Measurements from ENCODE around the gene DIO3. TPM values are rescaled to one million over a fixed set of nuclear protein-coding genes. Genes with fewer than 3 reads are reported as not detected.

DIO3 gene
- total and polyA plus RNA-seq, 2 donors (not counting 1 experiment from before 2014, with no cell fraction given): not detected

DNA sequence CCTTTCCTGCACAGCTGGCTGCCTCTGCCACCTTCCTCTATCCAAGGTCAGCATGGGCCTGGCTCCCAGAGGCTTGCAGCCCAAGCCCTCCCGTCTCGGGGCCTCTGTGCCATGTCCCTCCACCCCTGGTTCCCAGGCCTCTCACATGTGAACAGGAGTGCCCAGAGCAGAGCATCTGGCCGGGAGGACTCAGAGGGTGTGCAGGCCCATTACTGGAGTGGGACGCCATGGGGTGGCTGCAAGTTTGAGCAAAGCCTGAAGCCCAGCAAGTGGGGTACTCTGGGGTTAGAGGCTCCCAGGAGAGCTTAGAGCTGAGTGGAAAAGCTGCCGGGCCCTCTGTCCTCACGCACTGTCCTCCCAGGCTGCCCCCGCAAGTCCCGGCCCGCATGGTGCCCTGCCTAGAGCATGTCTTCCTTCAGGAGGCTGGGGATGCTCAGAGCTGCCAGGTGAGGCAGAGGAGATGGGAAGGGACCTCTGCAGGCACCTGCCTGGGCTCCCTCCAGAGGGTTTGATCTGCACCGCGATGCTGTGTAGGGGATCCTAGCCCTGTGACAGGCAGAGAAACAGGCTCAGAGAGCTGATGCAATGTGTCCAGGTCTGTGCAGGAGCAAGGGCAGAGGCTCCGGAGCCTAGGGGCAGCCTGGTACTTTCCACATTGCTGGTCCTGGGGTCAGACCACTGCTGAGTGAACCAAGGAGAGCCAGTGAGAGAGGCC, 39.8 kb downstream of the DIO3 start:
- Histone ChIP-seq H3K4me2 (replicated peaks; ENCODE audit: low read depth, low read length, poor library complexity, severe bottlenecking) (no peak overlapping the region), H2AFZ (ENCODE audit: insufficient read depth, low read depth, low read length, poor library complexity, severe bottlenecking) (no peak overlapping the region), H3K9me3 (ENCODE audit: control extremely low read depth in 1 of 3, control insufficient read depth in 2 of 3, insufficient read depth in 1 of 3, low read length in 2 of 3) (peaks cover 0 to 32% (median 0%) of the 10 kb centered on the region in 3 donors), H3K9ac (ENCODE audit: low read length) (no peak overlapping the region), H3K4me3 (ENCODE audit: control extremely low read depth in 1 of 5, extremely low read depth in 1 of 5, insufficient read depth in 1 of 5, low read depth in 2 of 5, low read length in 4 of 5) (no peak overlapping the region), H3K36me3 (replicated peaks in 1 of 2; ENCODE audit: control extremely low read depth in 1 of 2, control insufficient read depth in 1 of 2, extremely low read depth in 1 of 2, insufficient read depth in 2 of 2, low read length in 1 of 2) (no peaks in the 10 kb centered on the region), H3K4me1 (ENCODE audit: control insufficient read depth in 2 of 2, insufficient read depth in 2 of 2, low read length in 2 of 2) (peaks cover 18 to 20% of the 10 kb centered on the region in 2 donors), H3K79me2 (ENCODE audit: control insufficient read depth, insufficient read depth, low read length) (no peaks in the 10 kb centered on the region), H3K27me3 (replicated peaks in 1 of 4; ENCODE audit: control extremely low read depth in 1 of 4, control insufficient read depth in 3 of 4, insufficient read depth in 4 of 4, low read length in 3 of 4) (peaks cover 0 to 9% (median 0%) of the 10 kb centered on the region in 4 experiments), H3K27ac (ENCODE audit: low read length in 2 of 2) (no peak overlapping the region), H4K20me1 (ENCODE audit: control insufficient read depth, insufficient read depth, low read length, poor library complexity, severe bottlenecking) (no peaks in the 10 kb centered on the region)
- POLR2A ChIA-PET: no interaction called here
- DNase-seq: no peak
- Mint-ChIP-seq H3K9me3 (ENCODE audit: insufficient read depth) (no peaks in the 10 kb centered on the region), H3K4me1 (peaks cover 19% of the 10 kb centered on the region), H3K27me3 (peaks cover 15% of the 10 kb centered on the region), H3K4me3 (no peak overlapping the region), H3K27ac (no peak overlapping the region)
- CTCF ChIA-PET: no interaction called here
- intact Hi-C loops (cut with micrococcal nuclease): no loop called here
- no peak for TF ChIP-seq EZH2 (IDR thresholded peaks at IDR 0.05; ENCODE audit: borderline replicate concordance, insufficient read depth, low read depth, low read length, poor library complexity, severe bottlenecking)
- TF ChIP-seq, protein P1, sequence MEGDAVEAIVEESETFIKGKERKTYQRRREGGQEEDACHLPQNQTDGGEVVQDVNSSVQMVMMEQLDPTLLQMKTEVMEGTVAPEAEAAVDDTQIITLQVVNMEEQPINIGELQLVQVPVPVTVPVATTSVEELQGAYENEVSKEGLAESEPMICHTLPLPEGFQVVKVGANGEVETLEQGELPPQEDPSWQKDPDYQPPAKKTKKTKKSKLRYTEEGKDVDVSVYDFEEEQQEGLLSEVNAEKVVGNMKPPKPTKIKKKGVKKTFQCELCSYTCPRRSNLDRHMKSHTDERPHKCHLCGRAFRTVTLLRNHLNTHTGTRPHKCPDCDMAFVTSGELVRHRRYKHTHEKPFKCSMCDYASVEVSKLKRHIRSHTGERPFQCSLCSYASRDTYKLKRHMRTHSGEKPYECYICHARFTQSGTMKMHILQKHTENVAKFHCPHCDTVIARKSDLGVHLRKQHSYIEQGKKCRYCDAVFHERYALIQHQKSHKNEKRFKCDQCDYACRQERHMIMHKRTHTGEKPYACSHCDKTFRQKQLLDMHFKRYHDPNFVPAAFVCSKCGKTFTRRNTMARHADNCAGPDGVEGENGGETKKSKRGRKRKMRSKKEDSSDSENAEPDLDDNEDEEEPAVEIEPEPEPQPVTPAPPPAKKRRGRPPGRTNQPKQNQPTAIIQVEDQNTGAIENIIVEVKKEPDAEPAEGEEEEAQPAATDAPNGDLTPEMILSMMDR (IDR thresholded peaks at IDR 0.05): no peak
- WGBS (ENCODE audit: insufficient coverage): 91% methylated on average over 12 of the region's 12 CpGs
- ATAC-seq (ENCODE audit: low read depth): no peak
